HG03175 (cell line): ENCODE measurements around the gene MRPS5.
A peak's percentile ranks its signal among the peaks of the same experiment; 100 is the strongest.

Source experiments
- ATAC-seq: cut with Tn5 transposase; IDR thresholded peaks from one replicate; pipeline ENCODE4 v1.9.1; 2021; ENCODE audit warnings: mild to moderate bottlenecking, moderate library complexity; ENCODE audit not compliant: unreplicated experiment

Gene MRPS5

GRCh38 chr2:95091885-95092555 lies 29.6 kb downstream of the MRPS5 start:
- no peak for ATAC-seq

- ATAC-seq = no peak
These were observed 34.2 kb downstream of the MRPS5 start for GRCh38 chr2:95087379-95087778.

GRCh38 chr2:95086017-95086416 lies 35.6 kb downstream of the MRPS5 start:
- no peak for ATAC-seq

GRCh38 chr2:95082477-95082876 lies 39.1 kb downstream of the MRPS5 start:
- no peak for ATAC-seq

GRCh38 chr2:95079199-95079683 lies 42.4 kb downstream of the MRPS5 start:
- no peak for ATAC-seq

GRCh38 chr2:95077861-95078603 lies 43.6 kb downstream of the MRPS5 start:
- no peak for ATAC-seq

GRCh38 chr2:95077530-95077825 lies 44.1 kb downstream of the MRPS5 start:
- peak; percentile 2 for ATAC-seq

- peak; percentile 85 for ATAC-seq
These were observed 44.7 kb downstream of the MRPS5 start for GRCh38 chr2:95076705-95077529.

GRCh38 chr2:95075440-95076132 lies 46.0 kb downstream of the MRPS5 start:
- no peak for ATAC-seq

- no peak for ATAC-seq
These were observed 46.8 kb downstream of the MRPS5 start for GRCh38 chr2:95074663-95075439.

GRCh38 chr2:95073856-95074662 lies 47.5 kb downstream of the MRPS5 start:
- no peak for ATAC-seq

- ATAC-seq = no peak
These were observed 49.2 kb downstream of the MRPS5 start for GRCh38 chr2:95072424-95072823.

GRCh38 chr2:95071856-95072255 lies 49.8 kb downstream of the MRPS5 start:
- ATAC-seq = no peak

- ATAC-seq = no peak
These were observed 52.1 kb downstream of the MRPS5 start for GRCh38 chr2:95069465-95069864.

GRCh38 chr2:95068256-95068655 lies 53.4 kb downstream of the MRPS5 start:
- no peak for ATAC-seq

- no peak for ATAC-seq
These were observed 58.3 kb downstream of the MRPS5 start for GRCh38 chr2:95063086-95063958.

GRCh38 chr2:95062242-95063085 lies 59.1 kb downstream of the MRPS5 start:
- ATAC-seq = no peak
